ENCODE data around the gene KCNIP1. TPM values are rescaled to one million over a fixed set of nuclear protein-coding genes. Genes with fewer than 3 reads are reported as not detected.

Gene KCNIP1
- total and polyA plus RNA-seq, 7 donors, result 0.03 TPM; not detected in 6

- peaks cover under 1% of the 10 kb centered on the region for H3K9me3 ChIP-seq
- ATAC-seq (no peak), DNase-seq (no peak)
- no peak overlapping the region for H3K4me3 ChIP-seq
- 73 to 81% (median 78%) methylated on average over 4 of the region's 4 CpGs for WGBS, 3 donors
- no peak for TF ChIP-seq CTCF (IDR thresholded peaks at IDR 0.05)
- intact Hi-C loops (cut with DNase I), result no loop called here
- H3K36me3 ChIP-seq (ENCODE audit: insufficient read depth in 1 of 2, low read depth in 1 of 2), result no peaks in the 10 kb centered on the region
- no peak overlapping the region for H3K27ac ChIP-seq
- peaks cover 0 to 2% (median 0%) of the 10 kb centered on the region in 3 donors for H3K27me3 ChIP-seq (ENCODE audit: insufficient read depth in 3 of 3, low read length in 2 of 3)
- no peaks in the 10 kb centered on the region for H3K4me1 ChIP-seq
These were observed 80.2 kb downstream of the KCNIP1 start for GRCh38 chr5:170584003-170584402.

- DNase-seq, result no peak
- 27 to 41% (median 39%) methylated on average over 7 of the region's 7 CpGs for WGBS, 3 donors
- intact Hi-C loops (cut with DNase I), result no loop called here
- Histone ChIP-seq H3K4me3 (no peak overlapping the region), H3K27ac (no peak overlapping the region), H3K36me3 (ENCODE audit: insufficient read depth in 1 of 2, low read depth in 1 of 2) (no peaks in the 10 kb centered on the region), H3K4me1 (no peaks in the 10 kb centered on the region), H3K27me3 (ENCODE audit: insufficient read depth in 3 of 3, low read length in 2 of 3) (no peaks in the 10 kb centered on the region), H3K9me3 (no peaks in the 10 kb centered on the region)
- no peak for ATAC-seq
- TF ChIP-seq CTCF (IDR thresholded peaks at IDR 0.05), result no peak
These were observed 80.7 kb downstream of the KCNIP1 start for GRCh38 chr5:170584450-170585058.

DNA sequence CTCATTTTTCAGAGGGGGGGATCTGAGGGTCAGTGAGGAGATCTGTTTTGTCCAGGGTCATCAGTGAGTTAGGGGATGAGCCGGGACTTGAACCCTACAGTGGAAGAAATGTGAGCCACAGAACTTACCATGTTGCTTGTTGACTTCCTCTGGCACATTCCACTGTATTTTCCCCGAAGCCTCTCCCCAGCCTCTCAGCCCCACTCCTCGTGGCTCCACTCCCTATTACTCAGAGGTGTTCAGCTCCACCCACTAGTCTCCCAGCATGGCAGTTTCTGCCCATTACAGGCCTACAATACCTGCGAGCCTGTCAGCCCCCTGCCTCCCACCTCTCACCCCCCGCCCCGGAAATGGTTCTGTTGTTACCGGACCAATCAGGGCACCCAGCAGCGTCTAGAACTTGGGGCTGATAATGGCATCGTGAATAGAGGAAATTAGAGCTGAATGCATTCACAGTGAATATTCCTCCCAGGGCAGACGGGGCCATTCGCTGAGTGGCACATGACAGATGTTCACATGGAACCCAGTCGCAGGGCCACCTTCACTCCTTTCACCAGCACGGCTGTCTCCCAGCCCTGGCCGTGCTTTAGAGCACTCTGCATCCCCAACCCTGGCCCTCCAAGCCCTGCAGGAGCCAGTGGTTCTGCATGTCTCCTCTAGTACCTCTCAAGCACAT lies 81.6 kb downstream of the KCNIP1 start:
- no peak for TF ChIP-seq CTCF (IDR thresholded peaks at IDR 0.05)
- H3K4me1 ChIP-seq, result no peaks in the 10 kb centered on the region
- no peaks in the 10 kb centered on the region for H3K9me3 ChIP-seq
- no peak for ATAC-seq
- H3K27ac ChIP-seq, result no peak overlapping the region
- intact Hi-C loops (cut with DNase I), result no loop called here
- WGBS, 3 donors, result 56 to 62% (median 58%) methylated on average over 14 of the region's 14 CpGs
- H3K27me3 ChIP-seq (ENCODE audit: insufficient read depth in 3 of 3, low read length in 2 of 3), result no peaks in the 10 kb centered on the region
- H3K4me3 ChIP-seq, result no peak overlapping the region
- H3K36me3 ChIP-seq (ENCODE audit: insufficient read depth in 1 of 2, low read depth in 1 of 2), result no peaks in the 10 kb centered on the region
- no peak for DNase-seq

GRCh38 chr5:170587808-170588207 lies 84.0 kb downstream of the KCNIP1 start:
- ATAC-seq (no peak), DNase-seq (no peak)
- no peak overlapping the region for H3K4me3 ChIP-seq
- H3K36me3 ChIP-seq (ENCODE audit: insufficient read depth in 1 of 2, low read depth in 1 of 2), result no peaks in the 10 kb centered on the region
- no peaks in the 10 kb centered on the region for H3K9me3 ChIP-seq
- H3K4me1 ChIP-seq, result no peaks in the 10 kb centered on the region
- no peak for TF ChIP-seq CTCF (IDR thresholded peaks at IDR 0.05)
- 43 to 50% (median 46%) methylated on average over 2 of the region's 2 CpGs for WGBS, 3 donors
- no peaks in the 10 kb centered on the region for H3K27me3 ChIP-seq (ENCODE audit: insufficient read depth in 3 of 3, low read length in 2 of 3)
- no peak overlapping the region for H3K27ac ChIP-seq
- intact Hi-C loops (cut with DNase I), result no loop called here

Data from psoas muscle (tissue), 8 donors.